HTERT RPE-1 (cell line): ENCODE data around the gene AP1M2.
"Not testable (repeated sequence)": the region's sequence is repeated elsewhere in the genome, so short reads cannot be mapped to it uniquely, and the experiment has no call there.

Source experiments
- in situ Hi-C: fragments of 300-500 bp; cut with MboI; formaldehyde crosslinking; loops from 4 replicates; pipeline ENCODE4 v1.14.3; 2020; ENCODE audit warnings: low sequenced_read_pairs

Gene AP1M2

DNA sequence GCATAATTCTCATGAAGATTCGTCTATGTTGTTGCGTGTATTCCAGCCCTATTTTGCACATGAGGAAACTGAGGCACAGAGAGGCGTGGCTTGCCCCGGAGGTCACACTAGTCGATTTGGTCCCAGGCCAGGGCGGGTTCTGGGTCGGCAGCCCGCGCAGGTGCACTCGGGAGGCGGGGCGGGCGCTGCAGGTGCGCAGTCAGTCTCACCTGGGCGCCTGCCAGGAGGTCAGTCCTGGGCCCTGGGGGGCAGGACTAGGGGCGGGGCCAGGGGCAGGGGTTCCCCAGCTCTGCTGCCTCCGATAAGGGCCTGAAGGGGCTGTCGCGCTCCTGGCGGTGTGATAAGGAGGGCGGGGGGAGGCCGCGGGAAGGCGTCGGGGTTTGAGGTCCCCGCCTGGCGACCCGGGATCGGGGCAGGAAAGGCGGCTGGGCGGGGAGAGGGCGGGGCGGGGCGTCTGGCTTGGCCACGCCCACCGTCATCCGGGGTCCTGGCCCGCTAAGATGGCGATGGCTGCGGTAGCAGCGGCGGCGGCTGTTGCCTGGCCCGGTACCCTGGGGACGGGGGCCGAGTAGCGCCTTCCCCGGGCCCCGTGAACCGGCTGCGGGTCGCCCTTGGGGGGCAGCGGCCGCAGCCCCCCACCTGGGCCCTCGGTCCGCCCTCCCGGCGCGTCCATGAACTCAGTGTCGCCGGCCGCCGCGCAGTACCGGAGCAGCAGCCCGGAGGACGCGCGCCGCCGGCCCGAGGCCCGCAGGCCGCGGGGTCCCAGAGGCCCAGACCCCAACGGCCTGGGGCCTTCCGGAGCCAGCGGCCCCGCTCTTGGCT is 43.5 kb downstream of the AP1M2 start, which contains the start of gene ATG4D:
TSS of gene ATG4D (plus strand) at position 485 of the 822 bp plus-strand sequence. CDS start at position 672, 187 bp downstream.
- in situ Hi-C loops = no loop called here

DNA sequence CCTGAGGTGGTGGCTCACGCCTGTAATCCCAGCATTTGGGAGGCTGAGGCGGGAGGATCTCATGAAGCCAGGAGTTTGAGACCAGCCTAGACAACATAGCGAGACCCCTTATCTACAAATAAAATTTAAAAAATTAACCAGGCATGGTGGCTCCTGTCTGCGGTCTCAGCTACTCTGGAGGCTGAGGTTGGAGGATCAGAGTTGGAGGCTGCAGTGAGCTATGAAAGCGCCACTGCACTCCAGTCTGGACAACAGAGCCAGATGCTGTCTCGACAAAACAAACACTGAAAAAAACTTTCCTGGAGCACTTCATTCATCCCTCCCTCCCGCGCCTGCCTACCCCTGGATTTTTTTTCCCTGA is 44.1 kb downstream of the AP1M2 start:
- in situ Hi-C loops = no loop called here

DNA sequence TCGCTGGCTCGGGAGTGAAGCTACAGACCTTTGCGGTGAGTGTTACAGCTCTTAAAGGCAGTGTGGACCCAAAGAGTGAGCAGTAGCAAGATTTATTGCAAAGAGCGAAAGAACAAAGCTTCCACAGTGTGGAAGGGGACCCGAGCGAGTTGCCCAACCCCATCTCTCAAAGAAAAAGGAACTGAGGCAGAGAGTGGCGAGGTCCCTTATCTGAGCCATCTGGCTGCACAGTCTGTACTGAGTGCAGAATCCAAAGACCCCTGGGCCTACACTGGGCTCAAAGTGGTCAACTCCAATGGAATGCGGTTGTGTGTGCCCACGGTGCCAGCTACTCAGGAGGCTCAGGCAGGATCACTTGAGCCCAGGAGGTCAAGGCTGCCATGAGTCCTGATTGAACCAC is 48.1 kb downstream of the AP1M2 start:
- in situ Hi-C loops = not testable (repeated sequence)

DNA sequence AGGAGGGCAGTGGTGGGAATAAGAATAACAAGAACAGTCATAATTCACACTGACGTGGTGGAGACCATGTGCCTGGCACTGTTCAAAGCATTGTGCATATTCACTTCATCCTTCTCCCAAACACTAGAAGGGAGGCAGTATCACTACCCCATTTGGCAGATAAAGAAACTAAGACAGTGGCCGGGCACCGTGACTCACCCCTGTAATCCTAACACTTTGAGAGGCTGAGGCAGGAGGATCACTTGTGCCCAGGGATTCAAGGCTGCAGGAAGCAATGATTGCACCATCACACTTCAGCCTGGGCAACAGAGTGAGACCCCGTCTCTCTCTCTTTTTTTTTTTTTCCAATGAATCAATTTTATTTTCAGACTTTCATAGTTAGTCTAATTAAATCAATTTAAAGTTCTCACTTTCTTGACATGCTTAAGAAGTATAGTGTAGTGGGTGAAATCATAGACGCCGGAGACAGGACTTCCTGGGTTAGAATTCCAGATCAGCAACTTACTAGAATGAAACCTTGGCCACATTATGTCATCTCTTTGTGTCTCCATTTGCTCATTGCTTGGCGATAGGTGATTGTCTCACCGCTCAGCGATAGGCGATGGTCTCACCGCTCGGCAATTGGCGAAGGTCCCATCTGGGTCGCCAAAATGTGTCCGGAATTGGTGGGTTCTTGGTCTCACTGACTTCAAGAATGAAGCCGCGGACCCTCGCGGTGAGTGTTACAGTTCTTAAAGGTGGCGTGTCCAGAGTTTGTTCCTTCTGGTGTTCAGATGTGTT is 48.7 kb downstream of the AP1M2 start:
- in situ Hi-C loops = no loop called here

DNA sequence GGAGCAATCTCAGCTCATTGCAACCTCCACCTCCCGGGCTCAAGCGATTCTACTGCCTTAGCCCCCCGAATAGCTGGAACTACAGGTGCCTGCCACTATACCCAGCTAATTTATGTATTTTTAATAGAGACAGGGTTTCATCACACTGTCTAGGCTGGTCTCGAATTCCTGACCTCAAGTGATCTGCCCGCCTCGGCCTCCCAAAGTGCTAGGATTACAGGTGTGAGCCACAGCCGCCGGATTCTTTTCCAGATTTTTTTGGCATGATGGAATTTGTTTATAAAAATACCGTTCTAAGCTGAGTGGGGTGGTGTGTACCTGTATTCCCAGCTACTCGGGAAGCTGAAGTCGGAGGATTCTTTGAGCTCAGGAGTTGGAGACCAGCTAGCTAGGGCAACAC is 49.4 kb downstream of the AP1M2 start:
- in situ Hi-C loops = no loop called here

DNA sequence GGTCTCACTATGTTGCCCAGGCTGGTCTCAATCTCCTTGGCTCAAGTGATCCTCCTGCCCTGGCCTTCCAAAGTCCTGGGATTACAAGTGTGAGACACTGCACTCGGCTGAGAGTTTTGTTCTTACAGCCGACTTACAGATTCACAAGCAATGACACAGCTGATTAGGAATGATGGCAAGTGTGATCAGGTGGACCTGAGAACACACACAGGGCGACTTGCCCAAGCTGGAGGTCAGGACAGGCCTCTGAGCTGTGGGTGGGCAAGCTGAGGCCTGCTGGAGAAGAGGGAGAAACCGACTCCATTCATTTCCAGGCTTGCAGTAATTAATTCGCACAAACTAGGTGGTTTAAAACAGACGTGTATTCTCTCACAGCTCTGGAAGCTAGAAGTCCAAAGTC is 51.5 kb downstream of the AP1M2 start:
- in situ Hi-C loops = no loop called here

DNA sequence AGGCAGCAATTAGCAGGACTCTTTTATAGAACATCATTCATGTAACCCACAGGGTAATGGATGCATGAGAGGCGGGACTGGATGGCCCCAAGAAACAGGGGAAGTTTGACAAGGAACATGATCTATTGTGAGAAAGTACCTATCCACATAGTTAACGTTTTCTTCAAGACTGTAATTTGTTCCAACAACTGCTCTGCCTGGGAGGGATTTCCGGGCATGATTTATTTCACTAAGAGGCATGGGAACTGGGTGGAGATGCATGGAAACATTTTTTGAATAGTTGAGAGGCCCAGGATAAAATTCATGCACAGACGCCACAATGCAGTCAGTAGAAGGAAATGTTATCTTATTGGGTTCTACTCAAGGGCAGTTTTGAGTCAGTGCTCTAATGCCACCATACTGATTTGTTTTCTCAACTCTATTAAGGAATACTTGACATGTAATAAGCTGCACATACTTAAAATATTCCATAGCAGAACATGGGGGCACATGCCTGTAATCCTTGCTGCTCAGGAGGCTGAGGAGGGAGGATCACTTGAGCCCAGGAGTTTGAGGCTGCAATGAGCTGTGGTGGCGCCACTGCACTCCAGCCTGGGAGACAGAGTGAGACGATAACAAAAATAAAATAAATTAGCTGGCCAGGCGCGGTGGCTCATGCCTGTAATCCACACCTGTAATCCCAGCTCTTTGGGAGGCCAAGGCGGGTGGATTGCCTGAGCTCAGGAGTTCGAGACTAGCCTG is 53.3 kb downstream of the AP1M2 start:
- in situ Hi-C loops = no loop called here

DNA sequence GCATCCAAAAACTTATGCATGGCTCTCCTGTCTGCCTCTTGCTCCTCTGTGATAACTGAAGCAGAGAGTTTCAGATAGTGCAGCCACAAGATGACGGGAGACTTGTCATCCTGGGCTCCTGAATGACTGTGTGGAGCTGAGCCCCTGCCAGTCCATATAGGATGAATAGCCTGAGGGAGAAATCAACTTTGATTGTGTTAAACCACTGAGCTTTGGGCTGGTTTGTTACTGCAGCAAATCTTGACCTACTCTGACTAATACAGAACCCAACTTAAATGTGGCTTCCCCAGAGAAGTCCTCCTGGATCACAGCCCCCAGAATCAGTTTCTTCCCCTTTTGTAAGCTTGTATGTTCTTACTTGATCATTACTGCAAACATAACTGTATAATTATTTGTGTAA is 54.7 kb downstream of the AP1M2 start:
- in situ Hi-C loops = no loop called here

DNA sequence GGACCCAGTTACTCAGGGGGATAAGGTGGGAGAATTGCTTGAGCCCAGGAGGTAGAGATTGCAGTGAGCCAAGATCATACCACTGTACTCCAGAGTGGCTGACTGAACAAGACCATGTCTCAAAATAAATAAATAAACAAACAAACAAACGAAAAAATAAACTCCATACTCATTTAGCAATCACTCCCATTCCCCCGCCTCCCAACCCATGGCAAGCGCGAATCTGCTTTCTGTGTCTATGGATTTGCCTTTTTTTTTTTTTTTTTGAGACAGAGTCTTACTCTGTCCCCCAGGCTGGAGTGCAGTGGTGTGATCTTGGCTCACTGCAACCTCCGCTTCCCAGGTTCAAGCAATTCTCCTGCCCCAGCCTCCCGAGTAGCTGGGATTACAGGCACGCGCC is 60.2 kb downstream of the AP1M2 start:
- in situ Hi-C loops = not testable (repeated sequence)

DNA sequence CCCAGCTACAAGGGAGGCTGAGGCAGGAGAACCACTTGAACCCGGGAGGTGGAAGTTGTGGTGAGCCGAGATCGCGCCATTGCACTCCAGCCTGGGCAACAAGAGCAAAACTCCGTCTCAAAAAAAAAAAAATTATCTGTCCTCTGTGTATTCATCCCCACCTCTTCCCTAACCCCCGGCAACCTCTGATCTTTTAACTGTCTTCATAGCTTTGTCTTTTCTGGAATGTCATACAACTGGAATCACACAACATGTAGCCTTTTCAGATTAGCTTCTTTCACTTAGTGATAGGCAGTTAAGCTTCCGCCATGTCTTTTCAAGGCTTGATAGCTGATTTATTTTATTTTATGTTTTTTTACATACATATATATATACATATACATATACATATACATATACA is 61.5 kb downstream of the AP1M2 start:
- in situ Hi-C loops = no loop called here

DNA sequence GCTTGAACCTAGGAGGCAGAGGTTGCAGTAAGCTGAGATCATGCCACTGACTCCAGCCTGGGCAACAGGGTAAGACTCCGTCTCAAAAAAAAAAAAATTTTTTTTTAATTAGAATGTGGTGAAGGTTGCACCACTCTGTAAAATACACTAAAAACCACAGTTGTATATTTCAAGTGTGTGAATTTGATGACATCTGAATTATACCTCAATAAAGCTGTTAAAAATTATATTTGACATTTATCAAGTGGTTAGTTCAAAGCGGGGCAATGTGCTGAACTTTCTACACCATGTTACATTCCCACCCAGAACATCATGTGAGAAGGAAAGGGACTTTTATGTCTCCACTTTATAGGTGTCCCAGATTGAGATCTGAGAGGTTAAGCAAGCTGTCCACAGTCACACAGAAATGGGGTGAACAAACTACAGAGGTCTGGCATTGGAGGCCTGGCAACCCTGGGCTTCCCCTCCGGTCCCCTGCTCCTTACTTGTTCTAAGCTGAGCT is 63.9 kb downstream of the AP1M2 start:
- in situ Hi-C loops = no loop called here
